Activated CD8-positive, alpha-beta memory T cell treated with anti-CD3 and anti-CD28 coated beads, Interleukin-2, amount 50 U/mL, for 1 hour (primary cell): ENCODE measurements around the gene RASAL2.
"Not testable (repeated sequence)": the region's sequence is repeated elsewhere in the genome, so short reads cannot be mapped to it uniquely, and the experiment has no call there.

ENCODE experiments used
- DNase-seq: peaks from one replicate; pipeline ENCODE4 v3.0.0-alpha.2; 2020; ENCODE audit errors: extremely low read depth

Gene RASAL2

DNA sequence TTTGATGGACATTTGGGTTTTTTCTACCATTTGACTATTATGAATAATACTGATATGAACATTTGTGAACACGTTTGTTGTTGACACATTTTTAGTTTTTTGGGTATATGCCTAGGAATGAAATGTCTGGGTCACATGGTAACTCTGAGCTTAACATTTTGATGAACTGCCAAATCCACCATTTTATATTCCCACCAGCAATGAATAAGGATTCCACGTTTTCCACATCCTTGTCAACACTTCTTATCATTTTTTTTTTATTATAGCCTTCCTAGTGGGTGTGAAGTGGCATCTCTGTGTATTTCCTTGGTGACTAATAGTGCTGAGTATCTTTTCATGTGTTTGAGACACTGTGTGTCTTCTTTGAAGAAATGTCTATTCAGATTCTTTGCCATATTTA, 67.6 kb downstream of the RASAL2 start:
- no peak for DNase-seq

DNA sequence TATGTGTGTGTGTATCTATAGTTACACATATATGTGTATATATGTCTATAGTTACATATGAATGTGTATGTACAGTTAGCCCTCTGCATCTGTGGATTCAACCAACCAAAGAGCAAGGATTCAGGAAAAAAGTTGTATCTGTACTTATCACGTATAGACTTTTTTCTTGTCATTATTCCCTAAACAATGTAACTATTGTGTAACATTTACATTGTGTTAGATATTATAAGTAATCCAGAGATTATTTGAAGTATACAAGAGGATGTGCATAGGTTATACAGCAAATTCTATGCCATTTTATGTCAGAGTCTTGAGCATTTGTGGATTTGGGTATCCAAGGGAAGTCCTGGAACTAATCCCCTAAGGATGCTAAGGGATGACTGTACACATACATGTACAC, 71.3 kb downstream of the RASAL2 start:
- no peak for DNase-seq

DNA sequence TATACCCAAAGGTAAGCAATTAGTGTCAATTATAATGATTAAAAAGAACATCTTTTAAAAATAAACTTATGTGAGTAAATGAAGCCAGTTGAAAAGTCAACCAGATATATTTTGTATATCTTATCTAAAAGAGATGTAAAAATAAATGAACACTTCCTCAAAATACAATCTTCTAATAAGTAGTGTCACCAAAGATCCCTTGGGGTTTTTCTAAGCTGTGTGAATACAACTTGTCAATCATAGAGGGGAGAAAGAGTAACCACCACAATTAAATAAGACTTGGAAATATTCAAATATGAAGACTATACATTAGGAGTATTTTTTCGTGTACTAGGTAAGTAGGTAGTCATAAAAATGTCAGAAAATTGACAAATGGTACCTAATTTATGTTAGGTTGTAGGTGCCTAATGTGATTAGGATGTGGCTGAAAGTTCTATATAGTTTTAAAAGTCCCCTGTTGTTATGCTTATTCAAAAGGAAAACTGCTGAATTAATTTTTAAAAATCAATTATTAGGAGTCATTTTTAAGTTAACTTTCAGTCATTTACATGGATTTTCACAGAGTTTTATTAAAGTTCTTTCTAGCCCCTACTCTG, 72.6 kb downstream of the RASAL2 start:
- DNase-seq, result no peak

DNA sequence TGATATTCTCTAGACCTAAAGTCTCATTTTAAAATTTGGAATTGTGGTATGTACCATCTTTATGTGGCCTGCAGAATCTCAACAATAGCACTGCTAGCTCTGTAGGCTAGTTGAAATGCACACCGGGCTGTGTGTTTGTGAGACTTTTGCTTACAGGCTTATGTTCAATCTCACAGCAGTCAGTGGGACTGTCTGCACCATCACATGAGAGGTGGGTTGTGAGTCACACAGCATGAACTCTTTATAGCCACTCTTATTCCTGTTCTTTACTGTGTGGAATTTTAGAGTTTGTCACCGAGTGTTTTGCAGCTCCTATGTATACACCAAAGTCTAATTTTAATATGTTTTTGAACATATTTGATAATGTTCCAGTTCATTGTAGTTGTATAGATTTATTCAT, 74.6 kb downstream of the RASAL2 start:
- DNase-seq, result no peak

DNA sequence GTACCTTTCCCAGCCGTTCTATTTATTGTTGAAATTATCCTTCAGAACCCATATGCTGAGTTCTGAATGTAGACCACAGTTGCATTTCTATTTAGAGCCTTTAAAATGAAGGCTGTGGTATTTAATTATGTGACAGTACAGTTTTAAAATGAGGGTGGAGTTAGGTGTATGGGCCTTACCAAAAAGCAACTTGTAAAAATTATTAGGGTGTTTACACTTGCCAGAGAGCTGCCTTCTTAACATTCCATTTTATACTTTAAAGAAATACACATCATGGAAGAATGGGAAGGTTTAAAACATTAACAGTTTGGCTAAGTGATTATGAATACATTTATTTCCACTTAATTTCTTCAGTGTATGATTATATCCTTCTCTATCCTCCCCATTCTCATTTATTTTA, 75.7 kb downstream of the RASAL2 start:
- DNase-seq, result no peak

DNA sequence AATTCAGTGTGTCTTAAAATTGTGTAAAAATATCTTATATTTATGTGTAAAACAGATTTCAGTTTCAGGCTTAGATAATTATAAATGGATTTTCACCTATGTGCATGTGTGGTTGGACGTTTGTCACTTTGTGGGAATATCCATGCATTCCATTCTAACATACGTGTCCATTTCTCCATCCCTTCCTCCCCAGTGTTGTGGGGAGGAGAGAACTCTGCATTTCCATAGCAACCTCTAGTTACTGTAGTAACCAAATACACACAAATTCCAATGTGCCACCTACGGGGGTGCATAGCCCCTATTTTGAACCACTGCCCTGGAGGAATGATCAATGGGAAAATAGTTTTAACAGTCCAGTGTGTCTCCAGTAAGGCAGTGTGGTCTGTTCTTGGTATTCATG, 79.0 kb downstream of the RASAL2 start:
- DNase-seq, result no peak

DNA sequence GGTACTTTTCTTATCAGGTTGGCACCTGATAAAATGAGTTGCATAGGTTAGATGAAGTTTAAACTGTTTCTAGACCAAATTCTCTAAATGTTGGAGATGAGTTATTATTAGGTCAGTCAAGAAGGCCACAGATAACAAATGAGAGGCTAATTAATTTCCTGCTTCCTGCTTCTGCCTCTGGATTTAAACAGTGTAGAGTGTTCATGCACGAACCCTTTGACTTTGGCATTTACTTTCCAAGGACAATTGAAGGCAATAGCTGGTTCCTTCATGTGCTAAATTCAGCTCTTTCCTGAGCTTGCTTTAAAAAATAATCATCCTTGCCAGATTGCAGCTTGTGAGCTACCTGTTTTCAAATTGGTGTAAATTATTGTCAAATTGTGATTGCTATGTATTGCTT, 80.6 kb downstream of the RASAL2 start:
- DNase-seq, result no peak

DNA sequence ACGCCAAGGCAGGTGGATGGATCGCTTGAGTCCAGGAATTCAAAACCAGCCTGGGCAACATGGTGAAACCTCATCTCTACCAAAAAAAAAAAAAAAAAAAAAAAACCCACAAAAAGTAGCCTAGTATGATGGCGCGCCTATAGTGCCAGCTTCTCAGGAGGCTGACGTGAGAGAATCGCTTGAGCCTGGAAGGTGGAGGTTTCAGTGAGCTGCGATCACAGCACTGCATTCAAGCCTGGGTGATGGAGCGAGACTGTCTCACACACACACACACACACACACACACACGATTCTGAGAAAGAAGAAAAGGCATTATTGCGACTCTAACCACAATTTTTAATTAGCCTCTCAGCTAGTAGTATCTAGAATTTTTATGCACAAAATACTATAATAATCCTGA, 86.5 kb downstream of the RASAL2 start:
- no peak for DNase-seq

DNA sequence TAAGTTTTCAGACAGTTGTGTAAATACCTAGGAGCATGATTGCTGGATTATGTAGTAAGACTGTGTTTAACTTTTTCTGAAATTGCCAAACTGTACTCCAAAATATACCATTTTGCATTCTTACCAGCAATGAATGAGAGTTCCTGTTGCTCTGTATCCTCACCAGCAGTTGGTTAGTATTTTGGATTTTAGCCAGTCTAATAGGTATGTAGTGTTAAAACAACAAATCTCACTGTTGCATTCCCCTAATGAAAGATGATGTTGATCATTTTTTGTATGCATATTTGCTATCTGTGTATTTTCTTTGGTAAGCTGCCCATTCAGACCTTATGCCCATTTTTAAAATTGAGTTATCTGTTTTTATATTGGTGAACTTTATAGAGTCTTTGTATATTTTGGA, 89.9 kb downstream of the RASAL2 start:
- no peak for DNase-seq

DNA sequence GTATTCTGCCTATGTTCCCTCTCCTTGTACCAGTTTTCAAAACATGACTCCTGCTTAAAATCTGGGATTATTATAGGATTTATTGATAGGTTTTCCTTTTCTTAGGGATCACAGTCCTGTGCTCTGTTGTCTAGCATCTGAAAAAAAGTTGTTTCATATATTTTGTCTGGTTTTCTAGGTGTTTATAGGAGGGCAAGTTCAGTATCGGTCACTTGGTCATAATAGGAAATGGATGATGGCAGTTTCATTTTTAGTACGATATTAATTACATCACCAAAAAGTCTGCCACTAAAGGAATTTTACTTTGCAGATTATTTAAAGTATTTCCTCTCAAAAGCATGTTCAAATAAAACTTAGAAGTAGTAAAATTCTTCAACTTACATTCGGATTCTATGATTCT, 94.4 kb downstream of the RASAL2 start:
- DNase-seq, result no peak

DNA sequence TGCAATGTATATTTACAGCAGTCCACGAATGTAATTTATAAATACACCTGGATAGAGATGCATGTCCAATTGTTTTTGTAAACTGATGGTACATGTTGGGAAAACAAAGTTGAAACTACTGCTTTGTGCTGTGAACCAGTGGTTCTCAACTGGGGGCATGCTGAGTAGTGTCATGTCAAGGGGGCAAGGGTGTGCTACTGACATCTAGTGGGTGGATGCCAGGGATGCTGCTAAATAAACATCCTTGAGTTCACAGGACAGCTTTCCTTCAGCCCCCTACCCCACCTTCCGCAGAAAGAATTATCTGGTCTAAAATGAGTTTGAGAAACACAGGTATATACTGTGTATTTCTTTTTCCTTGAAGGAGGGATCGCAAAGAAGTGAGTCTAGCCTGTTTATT, 95.9 kb downstream of the RASAL2 start:
- DNase-seq, result no peak

DNA sequence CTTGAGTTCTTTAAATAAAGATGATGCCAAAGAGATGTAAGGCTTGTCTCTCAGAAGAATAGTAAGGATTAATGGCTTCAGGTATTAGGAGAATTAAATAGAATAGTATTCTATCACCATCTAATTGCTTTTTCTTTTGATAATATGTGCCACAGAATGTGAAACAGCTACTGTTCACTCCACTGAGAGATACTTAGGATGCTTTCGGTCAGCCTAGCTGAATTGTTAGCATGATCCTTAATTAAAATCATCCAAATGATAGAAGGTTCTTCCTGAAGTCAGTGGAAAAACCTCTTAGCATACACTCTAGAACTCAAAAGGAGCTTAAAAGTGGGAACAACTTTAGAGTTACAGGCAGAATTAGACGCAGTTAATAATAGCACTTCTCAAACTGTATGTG, 97.0 kb downstream of the RASAL2 start:
- DNase-seq, result no peak

DNA sequence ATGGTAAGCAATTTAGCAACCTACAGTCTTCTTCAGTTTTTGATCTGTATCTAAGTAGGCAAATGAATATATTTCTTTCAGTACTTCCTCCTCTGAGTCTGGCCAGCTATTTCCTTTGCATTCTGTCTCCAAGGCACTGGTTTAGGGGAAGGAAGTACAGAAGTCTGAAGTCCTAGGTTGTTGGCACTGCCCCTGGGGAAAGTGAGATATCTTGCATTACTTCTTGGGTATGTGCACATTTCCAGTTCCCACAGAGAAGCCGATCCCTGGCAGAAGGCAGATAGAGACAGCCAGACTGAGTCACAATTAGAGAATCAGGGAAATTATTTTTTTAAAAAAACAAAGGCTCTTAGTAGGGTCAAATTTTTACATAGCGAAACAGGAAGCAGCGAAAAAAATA, 98.8 kb downstream of the RASAL2 start:
- no peak for DNase-seq

DNA sequence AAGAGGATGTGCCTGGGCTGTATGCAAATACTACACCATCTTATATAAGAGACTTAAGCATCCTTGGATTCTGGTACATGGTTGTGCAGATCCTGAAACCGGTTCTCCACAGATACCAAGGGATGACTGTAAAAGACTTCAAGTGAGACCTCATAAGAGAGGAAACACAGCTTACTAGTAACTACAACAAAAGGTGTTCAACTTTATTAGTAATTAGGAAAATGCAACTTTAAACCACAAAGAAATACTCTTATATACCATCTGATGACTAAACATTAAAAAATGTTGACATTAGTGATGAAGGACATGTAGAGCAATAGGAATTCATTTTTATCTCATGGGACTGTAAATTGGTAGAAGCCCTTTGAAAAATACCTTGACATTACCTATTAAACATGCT, 102.7 kb downstream of the RASAL2 start:
- no peak for DNase-seq

DNA sequence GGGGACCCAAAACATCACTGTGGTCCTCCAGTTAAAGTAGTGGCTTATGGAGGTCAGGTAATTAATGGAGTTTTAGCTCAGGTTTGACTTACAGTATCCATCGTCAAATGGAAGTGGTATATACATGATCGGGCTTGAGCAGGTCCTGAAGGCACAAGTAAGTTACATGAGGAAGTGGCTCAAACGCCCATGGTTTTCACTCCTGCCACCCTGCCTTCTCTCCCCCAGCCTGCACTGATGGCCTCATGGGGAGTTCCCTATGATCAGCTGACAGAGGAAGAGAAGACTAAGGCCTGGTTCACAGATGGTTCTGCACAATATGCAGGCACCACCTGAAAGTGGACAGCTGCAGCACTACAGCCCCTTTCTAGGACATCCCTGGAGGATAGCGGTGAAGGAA, 108.2 kb downstream of the RASAL2 start:
- not testable (repeated sequence) for DNase-seq

DNA sequence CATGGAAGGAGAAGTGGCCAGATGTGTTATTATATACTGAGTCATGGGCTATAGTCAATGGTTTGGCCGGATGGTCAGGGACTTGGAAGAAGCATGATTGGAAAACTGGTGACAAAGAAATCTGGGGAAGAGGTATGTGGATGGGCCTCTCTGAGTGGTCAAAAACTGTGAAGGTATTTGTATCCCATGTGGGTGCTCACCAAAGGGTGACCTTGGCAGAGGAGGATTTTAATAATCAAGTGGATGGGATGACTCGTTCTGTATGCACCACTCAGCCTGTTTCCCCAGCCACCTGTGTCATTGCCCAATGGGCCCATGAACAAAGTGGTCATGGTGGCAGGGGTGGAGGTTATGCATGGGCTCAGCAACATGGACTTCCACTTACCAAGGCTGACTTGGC, 108.6 kb downstream of the RASAL2 start:
- not testable (repeated sequence) for DNase-seq

DNA sequence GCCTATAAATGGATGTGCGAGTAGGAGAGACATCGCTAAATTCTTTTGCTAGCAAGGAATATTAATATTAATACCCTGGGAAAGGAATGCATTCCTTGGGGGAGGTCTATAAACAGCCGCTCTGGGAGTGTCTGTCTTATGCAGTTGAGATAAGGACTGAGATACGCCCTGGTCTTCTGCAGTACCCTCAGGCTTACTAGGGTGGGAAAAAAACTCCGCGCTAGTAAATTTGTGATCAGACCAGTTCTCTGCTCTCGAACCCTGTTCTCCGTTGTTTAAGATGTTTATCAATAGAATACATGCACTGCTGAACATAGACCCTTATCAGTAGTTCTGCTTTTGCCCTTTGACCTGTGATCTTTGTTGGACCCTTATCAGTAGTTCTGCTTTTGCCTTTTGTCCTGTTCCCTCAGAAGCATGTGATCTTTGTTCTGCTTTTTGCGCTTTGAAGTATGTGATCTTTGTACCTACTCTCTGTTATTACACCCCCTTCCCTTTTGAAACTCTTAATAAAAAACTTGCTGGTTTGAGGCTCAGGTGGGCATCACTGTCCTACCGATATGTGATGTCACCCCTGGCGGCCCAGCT, 114.5 kb downstream of the RASAL2 start:
- not testable (repeated sequence) for DNase-seq

DNA sequence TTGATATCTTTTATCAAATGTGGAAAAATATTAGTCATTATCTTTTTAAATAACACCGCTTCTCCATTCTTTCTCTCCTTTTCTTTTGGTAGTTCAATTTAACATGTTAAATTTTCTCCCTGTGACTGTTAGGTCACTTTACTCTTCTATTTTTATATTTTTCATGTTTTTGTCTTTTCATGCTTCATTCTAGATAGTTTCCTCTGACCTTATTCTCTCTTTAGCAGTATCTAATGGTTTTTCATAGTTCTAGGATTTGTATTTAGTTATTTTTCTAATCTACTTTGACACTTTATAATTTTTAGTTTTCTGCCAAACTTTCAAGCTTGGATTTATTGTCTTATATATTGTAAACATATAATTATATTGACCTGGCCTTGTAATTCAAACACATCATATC, 116.0 kb downstream of the RASAL2 start:
- DNase-seq, result no peak

DNA sequence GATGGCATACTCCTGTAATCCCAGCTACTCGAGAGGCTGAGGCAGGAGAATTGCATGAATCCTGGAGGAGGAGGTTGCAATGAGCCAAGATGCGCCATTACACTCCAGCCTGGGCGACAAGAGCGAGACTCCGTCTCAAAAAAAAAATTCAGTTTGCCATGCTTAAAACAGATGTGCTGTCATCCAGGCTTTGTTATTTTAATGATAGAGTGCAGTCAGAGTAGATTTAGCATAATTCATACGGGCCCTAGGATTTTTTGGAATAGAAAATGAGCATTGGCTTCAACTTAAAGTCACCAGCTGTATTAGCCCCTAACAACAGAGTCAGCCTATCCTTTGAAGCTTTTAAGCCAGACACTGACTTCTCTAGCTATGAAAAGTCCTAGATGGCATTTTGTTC, 124.6 kb downstream of the RASAL2 start:
- no peak for DNase-seq

DNA sequence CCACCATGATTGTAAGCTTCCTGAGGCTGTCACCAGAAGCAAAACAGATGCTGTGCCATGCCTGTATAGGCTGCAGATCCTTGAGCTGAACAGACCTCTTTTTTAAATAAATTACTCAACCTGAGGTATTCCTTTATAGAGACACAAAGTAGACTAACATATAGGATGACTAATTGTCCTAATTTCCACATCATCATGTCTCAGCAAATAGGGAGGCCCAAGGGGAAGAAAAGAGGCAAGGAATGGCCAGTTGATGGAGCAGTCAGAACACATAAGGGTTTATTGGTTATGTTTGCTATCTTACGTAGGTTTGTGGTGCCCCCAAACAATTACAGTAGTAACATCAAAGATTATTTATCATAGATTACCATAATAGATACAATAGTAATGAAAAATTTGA, 126.2 kb downstream of the RASAL2 start:
- DNase-seq, result no peak

DNA sequence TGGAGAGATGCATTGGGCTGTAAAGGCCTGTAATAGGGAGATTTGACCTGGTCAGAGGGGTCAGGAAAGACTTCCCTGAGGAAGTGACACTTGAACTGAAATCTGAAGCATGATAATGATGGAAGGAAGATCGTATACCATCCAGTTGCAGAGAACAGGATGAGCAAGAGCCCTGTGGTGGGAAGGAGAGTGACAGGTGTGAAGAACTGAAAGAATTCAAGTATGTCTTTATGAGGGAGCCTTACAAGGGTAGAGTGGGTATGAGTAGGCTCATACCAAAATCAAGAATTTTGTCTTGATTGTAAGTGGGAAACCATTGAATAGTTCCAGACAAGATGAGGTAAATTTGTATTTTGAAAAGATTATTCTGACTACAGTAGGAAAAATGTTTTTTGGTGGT, 129.4 kb downstream of the RASAL2 start:
- no peak for DNase-seq

DNA sequence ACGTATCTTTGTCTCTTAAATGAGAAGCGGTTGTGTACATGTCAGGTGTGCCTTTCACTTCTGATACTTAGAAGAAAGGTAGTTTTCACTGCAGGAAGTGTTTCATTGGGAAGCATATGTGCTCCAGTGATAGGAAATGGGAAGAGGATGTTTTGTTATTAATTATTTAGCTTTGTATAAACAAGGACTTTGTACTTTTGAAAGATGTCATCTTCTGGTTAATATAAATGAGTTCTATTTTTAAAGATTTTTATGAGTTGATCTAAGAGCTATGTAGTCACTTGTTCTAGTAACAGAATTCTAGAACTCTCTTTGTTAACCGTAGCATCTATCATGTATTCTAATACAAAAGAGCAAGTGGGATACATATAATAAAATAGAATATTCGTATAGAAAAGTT, 130.5 kb downstream of the RASAL2 start:
- DNase-seq, result no peak

DNA sequence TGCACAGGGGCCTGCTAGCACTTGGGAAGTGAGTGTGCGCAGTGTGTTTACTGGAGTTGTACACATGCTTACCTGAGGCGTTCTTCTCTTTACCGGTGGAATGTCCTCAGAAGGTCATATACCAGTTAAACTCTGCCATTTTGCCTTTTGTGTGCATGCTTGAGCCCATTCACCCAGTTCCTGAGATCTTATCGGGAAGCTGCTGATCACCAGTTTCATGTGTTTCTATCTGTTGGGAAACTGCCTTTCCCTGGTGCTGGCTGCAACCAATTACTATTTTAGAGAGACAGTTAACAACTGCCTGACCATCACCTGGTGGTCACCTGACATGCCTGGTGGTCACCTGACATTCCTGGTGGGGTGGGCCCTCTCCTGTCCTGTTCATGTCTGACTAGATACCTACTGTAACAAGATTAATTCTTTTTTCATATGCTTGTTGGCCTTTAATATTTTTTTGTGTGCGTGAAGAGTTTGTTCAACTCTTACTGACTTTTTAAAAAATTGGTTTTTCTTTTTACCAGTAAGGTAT, 137.0 kb downstream of the RASAL2 start:
- DNase-seq, result no peak

DNA sequence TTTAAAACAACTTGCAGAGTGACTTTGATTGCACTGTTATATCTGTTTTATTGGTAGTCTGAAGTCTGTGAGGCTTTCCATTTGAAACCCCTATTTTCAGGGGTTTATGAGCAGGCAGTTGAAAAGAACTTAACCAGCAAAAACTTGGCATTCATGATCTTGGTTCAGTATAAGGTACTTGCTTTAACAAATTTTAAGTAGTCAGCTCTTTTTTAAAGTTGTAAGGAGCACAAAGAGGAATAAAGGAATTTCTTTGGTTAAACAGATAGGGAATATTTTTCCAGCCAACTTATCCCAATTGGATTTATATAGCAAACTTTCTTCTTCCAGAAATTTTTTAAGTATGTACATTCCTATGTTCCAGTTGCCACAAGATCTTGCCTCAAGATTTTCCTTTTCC, 138.2 kb downstream of the RASAL2 start:
- DNase-seq, result no peak
